HG02852 (cell line): ENCODE data around the gene CEP152.

ENCODE experiments used
- ATAC-seq: cut with Tn5 transposase; IDR thresholded peaks from one replicate; pipeline ENCODE4 v1.9.1; 2021; ENCODE audit warnings: mild to moderate bottlenecking, moderate library complexity; ENCODE audit not compliant: unreplicated experiment

CEP152 gene

GRCh38 chr15:48775546-48775945, 35.3 kb downstream of the CEP152 start:
- no peak for ATAC-seq

- ATAC-seq: no peak
Measured at GRCh38 chr15:48774484-48774883, 36.4 kb downstream of the CEP152 start.

- ATAC-seq: no peak
Measured at GRCh38 chr15:48766196-48766595, 44.7 kb downstream of the CEP152 start.

GRCh38 chr15:48765022-48765421, 45.8 kb downstream of the CEP152 start:
- ATAC-seq: no peak

GRCh38 chr15:48761393-48762158, 49.3 kb downstream of the CEP152 start:
- no peak for ATAC-seq

- no peak for ATAC-seq
Measured at GRCh38 chr15:48759921-48760320, 50.9 kb downstream of the CEP152 start.

GRCh38 chr15:48757661-48758060, 53.2 kb downstream of the CEP152 start:
- ATAC-seq: no peak

- no peak for ATAC-seq
Measured at GRCh38 chr15:48754011-48754410, 56.9 kb downstream of the CEP152 start.

GRCh38 chr15:48751595-48751994, 59.3 kb downstream of the CEP152 start:
- no peak for ATAC-seq

- no peak for ATAC-seq
Measured at GRCh38 chr15:48748535-48748934, 62.3 kb downstream of the CEP152 start.

- no peak for ATAC-seq
Measured at GRCh38 chr15:48733615-48734014, 77.3 kb downstream of the CEP152 start.

GRCh38 chr15:48730506-48730905, 80.4 kb downstream of the CEP152 start:
- ATAC-seq: no peak

- ATAC-seq: no peak
Measured at GRCh38 chr15:48723969-48724368, 86.9 kb downstream of the CEP152 start.

- ATAC-seq: no peak
Measured at GRCh38 chr15:48722764-48723661, 87.9 kb downstream of the CEP152 start.

GRCh38 chr15:48721061-48721810, 89.6 kb downstream of the CEP152 start:
- ATAC-seq: no peak

GRCh38 chr15:48720646-48721045, 90.2 kb downstream of the CEP152 start:
- ATAC-seq: no peak

GRCh38 chr15:48719668-48720067, 91.2 kb downstream of the CEP152 start:
- ATAC-seq: no peak

- ATAC-seq: no peak
Measured at GRCh38 chr15:48718646-48719045, 92.2 kb downstream of the CEP152 start.

- ATAC-seq: no peak
Measured at GRCh38 chr15:48717458-48717857, 93.4 kb downstream of the CEP152 start.

- ATAC-seq: no peak
Measured at GRCh38 chr15:48712546-48712945, 98.3 kb downstream of the CEP152 start.

- no peak for ATAC-seq
Measured at GRCh38 chr15:48710952-48711495, 99.8 kb downstream of the CEP152 start.
